GM18867 (cell line): ENCODE measurements around the gene DIPK2B.

Source experiments
- ATAC-seq: cut with Tn5 transposase; IDR thresholded peaks from one replicate; pipeline ENCODE4 v1.9.1; 2021; ENCODE audit warnings: mild to moderate bottlenecking, moderate library complexity; ENCODE audit not compliant: unreplicated experiment

Gene DIPK2B

GRCh38 chrX:45200741-45201234 lies at the start of gene DIPK2B:
Gene DIPK2B (minus strand): TSS chrX:45200876. CDS start chrX:45200826, 50 bp downstream.
- ATAC-seq, result no peak

- no peak for ATAC-seq
These were observed 39.6 kb upstream of the DIPK2B start for GRCh38 chrX:45240301-45240700.

GRCh38 chrX:45238489-45238888 lies 37.8 kb upstream of the DIPK2B start:
- no peak for ATAC-seq

GRCh38 chrX:45233531-45233930 lies 32.9 kb upstream of the DIPK2B start:
- no peak for ATAC-seq

- ATAC-seq, result no peak
These were observed 31.5 kb upstream of the DIPK2B start for GRCh38 chrX:45232139-45232538.

- ATAC-seq, result no peak
These were observed 29.7 kb upstream of the DIPK2B start for GRCh38 chrX:45230410-45230809.

- ATAC-seq, result no peak
These were observed 28.7 kb upstream of the DIPK2B start for GRCh38 chrX:45229348-45229747.

- ATAC-seq, result no peak
These were observed 27.4 kb upstream of the DIPK2B start for GRCh38 chrX:45228126-45228525.

GRCh38 chrX:45208121-45208856 lies 7.6 kb upstream of the DIPK2B start:
- ATAC-seq, result no peak

GRCh38 chrX:45202171-45202570 lies 1.5 kb upstream of the DIPK2B start:
- ATAC-seq, result no peak

- ATAC-seq, result no peak
These were observed 2.0 kb downstream of the DIPK2B start for GRCh38 chrX:45198706-45199105.

GRCh38 chrX:45198301-45198700 lies 2.4 kb downstream of the DIPK2B start:
- no peak for ATAC-seq

- no peak for ATAC-seq
These were observed 4.0 kb downstream of the DIPK2B start for GRCh38 chrX:45196701-45197100.

GRCh38 chrX:45191820-45192409 lies 8.8 kb downstream of the DIPK2B start:
- no peak for ATAC-seq

GRCh38 chrX:45191383-45191782 lies 9.3 kb downstream of the DIPK2B start:
- ATAC-seq, result peak; percentile 71

GRCh38 chrX:45187731-45188130 lies 12.9 kb downstream of the DIPK2B start:
- ATAC-seq, result no peak

GRCh38 chrX:45186643-45187026 lies 14.0 kb downstream of the DIPK2B start:
- peak; percentile 31 for ATAC-seq

- ATAC-seq, result no peak
These were observed 16.5 kb downstream of the DIPK2B start for GRCh38 chrX:45184211-45184610.

GRCh38 chrX:45172890-45173289 lies 27.8 kb downstream of the DIPK2B start:
- no peak for ATAC-seq

- no peak for ATAC-seq
These were observed 33.9 kb downstream of the DIPK2B start for GRCh38 chrX:45166781-45167180.

GRCh38 chrX:45165726-45166125 lies 35.0 kb downstream of the DIPK2B start:
- ATAC-seq, result no peak

GRCh38 chrX:45164995-45165394 lies 35.7 kb downstream of the DIPK2B start:
- no peak for ATAC-seq
